Left cardiac atrium (tissue), 4 donors: ENCODE measurements around the gene SARS1. TPM values are rescaled to one million over a fixed set of nuclear protein-coding genes. Genes with fewer than 3 reads are reported as not detected.
"Not testable (repeated sequence)": the region's sequence is repeated elsewhere in the genome, so short reads cannot be mapped to it uniquely, and the experiment has no call there.

Experiments used
- ATAC-seq, 2 donors: fragments of 200-7000 bp; cut with Tn5 transposase; one replicate each; pipeline ENCODE4 v1.9.1; 2020; ENCODE audit warnings: mild to moderate bottlenecking in 2 of 2, moderate library complexity in 2 of 2
- DNase-seq: peaks from one replicate; pipeline ENCODE4 v3.0.0-alpha.2; 2020
- intact Hi-C, 2 donors: fragments of 100-400 bp; cut with DNase I; formaldehyde crosslinking; loops; one replicate each; pipeline versions ENCODE4 v1.14.1 to v1.15.1; 2022 to 2023
- long read RNA-seq: library from polyadenylated mRNA; unstranded; transcript quantifications from one replicate; pipeline ENCODE4 v2.0.0, GENCODE V29; 2021
- total RNA-seq, 2 donors: library from RNA; stranded (reverse); fragmentation: NEBNext Ultra II Directional; extraction: Animal tissue kit (Norgen Biotek cat#: 25700); gene quantifications; one replicate each; pipeline ENCODE4 v1.2.1, GENCODE V29; 2021
- donor health status: DM: no; HTN: yes; CAD: no.
- donor health status: DM: no; HTN: yes; CAD: no; lungs with severe emphysema.
- donor health status: DM: yes; HTN: yes; CAD: no.
- donor health status: Dilated cardiomyopathy.

Gene SARS1, protein sequence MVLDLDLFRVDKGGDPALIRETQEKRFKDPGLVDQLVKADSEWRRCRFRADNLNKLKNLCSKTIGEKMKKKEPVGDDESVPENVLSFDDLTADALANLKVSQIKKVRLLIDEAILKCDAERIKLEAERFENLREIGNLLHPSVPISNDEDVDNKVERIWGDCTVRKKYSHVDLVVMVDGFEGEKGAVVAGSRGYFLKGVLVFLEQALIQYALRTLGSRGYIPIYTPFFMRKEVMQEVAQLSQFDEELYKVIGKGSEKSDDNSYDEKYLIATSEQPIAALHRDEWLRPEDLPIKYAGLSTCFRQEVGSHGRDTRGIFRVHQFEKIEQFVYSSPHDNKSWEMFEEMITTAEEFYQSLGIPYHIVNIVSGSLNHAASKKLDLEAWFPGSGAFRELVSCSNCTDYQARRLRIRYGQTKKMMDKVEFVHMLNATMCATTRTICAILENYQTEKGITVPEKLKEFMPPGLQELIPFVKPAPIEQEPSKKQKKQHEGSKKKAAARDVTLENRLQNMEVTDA
- 100 to 1,000 TPM; 109 to 141 TPM for total RNA-seq
- long read RNA-seq, transcript SARS-206 (2 exons, 804 nt), result minor isoform, 5 of 324 reads
- long read RNA-seq, transcript SARS-202 (12 exons, 1,882 nt), result minor isoform, 15 of 324 reads
- long read RNA-seq, transcript SARS-201 (11 exons, 1,852 nt), result major isoform, 289 of 324 reads
- long read RNA-seq, partial matches to known transcripts, result 4 of 324 reads
- long read RNA-seq, other reads (novel, unspliced or antisense), result 11 of 324 reads

DNA sequence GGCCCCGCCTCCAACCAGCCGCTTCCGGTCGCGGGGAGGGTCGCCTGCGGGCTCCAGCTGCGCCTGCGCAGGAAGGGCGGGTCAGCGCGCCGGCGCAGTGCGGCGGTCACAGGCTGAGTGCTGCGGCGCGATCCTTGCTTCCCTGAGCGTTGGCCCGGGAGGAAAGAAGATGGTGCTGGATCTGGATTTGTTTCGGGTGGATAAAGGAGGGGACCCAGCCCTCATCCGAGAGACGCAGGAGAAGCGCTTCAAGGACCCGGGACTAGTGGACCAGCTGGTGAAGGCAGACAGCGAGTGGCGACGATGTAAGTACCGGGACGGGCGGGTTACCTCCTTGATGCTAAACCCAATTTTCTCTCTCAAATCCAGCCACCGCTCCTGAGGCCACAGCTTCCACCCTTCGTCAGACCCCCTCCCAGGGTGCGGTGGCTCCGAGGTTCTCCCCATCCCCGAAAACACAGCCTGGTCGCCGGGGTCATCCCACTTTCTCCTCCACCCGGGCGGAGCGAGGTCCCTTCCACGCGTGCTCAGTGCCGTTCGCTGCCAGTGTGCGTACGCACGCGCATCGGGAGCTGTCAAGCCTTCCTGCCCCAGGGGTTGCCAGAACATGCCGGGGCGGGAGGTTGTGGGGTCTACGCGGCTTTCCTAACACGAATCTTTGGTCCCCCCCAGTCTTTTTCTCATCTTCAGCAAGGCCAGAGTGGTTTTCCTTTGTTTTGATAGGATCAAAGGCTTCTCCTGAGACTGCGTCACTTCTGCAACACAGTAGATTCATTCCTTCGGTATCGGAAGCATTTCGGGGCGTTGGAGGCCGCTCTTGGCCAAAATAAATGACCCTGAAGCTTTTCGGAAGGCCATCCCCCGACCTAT lies at the start of gene SARS1:
Gene SARS1, plus strand, starts transcription at position 95 of the 870 bp plus-strand sequence. Its CDS starts 75 bp downstream, at position 170.
- ATAC-seq (peak; percentile 97), DNase-seq (peak; percentile 91)
- intact Hi-C loops, result loop anchor here in 1 of 2 donors (10.0 kb wide), 1 partner anchor 119 kb away; the partner anchor contains the start of gene TMEM167B

DNA sequence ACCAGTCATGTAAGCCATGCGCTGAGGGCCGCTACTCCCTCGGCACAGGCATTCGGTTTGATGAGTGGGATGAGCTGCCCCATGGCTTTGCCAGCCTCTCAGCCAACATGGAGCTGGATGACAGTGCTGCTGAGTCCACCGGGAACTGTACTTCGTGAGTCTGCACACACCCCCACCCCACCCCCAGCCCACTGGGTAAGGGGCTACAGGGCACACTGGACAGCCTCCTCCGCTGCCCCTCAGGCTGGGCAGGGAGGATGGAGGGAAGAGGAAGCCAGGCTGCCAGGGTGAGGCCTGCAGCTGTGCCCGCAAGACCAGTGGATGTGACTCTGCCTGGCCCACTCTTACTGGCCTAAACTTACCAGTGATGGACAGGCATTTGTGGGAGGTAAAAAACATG lies 49.2 kb upstream of the SARS1 start:
- intact Hi-C loops, result no loop called here
- DNase-seq (no peak), ATAC-seq (no peak)

DNA sequence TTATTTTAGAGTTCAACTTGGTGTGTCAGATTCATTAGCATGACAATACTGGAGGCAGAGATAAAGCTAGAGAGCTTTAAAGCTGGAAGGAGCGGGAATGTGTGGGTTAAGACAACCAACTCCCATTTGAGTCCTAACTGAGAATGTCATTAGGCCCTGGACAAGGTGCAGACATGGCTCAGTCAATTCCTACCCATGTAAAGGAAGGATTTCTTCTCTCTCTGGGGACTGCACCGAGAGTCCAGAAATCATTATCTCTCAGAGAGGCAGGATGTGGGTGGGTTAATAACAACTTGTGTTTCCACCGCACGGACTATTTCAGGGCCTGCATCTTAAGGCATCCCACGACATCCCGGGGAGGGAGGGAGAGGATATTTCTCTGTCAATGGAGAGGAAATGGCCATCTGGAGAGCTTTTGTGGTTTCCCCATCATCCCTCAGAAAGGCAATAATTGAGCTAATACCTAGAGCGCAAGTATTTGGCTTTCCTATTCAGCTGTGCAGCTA lies 46.7 kb upstream of the SARS1 start:
- ATAC-seq (no peak), DNase-seq (no peak)
- intact Hi-C loops, result no loop called here

DNA sequence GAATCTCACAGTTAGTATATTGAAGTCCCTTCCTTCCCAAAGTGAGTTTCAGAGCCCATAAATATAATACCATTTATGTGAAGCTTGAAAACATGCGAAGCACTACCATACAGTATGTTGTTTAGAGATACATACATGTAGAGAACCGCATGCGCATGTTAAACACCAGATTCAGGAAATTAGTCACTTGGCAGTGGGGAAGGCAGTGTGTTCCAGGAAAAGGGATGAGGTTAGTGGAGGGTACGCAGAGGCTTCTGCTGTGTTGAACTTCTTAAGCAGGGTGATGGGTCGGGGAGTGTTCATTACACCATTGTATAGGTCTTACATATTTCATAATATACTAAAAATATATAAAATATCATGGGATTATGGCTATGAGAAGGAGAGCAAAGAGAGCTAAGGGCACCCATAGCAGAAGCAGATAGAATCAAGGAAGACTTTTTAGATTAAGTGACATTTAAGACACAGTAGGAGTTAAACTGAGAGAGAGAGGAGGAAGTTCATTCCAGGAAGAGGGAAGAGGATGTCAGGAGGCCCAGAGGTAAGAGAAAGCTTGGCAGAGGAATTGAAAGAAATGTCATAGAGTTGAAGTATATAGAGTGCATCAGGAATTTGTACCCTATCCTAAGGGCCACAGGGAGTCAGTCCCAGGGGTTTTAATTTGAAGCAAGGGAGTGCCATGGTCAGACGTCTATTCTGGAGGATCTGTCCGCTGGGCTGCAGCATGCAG lies 43.5 kb upstream of the SARS1 start:
- DNase-seq (no peak), ATAC-seq (no peak)
- intact Hi-C loops, result no loop called here

DNA sequence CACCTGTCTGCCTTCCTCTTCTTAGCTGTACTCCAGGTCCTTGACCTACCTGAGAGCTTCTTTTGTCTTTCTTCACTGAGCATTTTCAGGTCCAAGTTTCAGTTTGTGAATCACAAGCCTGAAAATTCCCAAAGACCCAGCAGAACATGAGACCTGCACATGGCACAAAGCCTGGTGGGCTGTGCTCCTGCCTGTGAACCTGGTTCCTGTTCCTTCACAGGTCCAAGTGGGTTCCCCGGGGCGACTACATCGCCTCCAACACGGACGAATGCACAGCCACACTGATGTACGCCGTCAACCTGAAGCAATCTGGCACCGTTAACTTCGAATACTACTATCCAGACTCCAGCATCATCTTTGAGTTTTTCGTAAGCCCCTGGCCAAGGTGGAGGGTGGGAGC lies 42.1 kb upstream of the SARS1 start:
- intact Hi-C loops, result no loop called here
- DNase-seq, result no peak
- no peak for ATAC-seq

DNA sequence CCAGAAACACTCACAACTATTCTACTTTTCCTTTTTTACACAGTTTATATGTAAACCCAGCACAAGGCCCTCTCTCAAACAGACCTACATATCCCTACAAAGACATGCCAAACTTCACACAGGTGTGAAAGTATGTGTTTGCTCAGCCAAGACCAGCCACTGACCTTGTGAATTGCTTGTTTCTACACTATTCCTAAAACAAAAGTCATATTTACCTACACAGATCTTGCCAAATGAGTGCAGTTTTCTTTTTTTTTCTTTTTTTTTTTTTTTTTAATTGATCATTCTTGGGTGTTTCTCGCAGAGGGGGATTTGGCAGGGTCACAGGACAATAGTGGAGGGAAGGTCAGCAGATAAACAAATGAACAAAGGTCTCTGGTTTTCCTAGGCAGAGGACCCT lies 37.4 kb upstream of the SARS1 start:
- ATAC-seq, intact Hi-C loops, DNase-seq: not testable (repeated sequence)

DNA sequence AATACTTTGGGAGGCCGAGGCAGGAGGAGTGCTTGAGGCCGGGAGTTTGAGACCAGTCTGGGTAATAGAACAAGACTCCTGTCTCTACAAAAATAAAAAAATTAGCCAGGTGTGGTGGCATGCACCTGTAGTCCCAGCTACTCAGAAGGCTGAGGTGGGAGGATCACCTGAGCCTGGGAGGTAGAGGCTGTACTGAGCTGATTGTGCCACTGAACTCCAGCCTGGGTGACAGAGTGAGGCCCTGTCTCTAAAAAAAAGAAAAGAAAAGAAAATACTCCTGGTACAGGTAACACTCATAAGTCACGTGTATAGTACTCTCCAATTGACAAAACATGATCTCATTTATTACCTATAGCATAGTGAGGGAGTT lies 33.0 kb upstream of the SARS1 start:
- DNase-seq, ATAC-seq, intact Hi-C loops: not testable (repeated sequence)

DNA sequence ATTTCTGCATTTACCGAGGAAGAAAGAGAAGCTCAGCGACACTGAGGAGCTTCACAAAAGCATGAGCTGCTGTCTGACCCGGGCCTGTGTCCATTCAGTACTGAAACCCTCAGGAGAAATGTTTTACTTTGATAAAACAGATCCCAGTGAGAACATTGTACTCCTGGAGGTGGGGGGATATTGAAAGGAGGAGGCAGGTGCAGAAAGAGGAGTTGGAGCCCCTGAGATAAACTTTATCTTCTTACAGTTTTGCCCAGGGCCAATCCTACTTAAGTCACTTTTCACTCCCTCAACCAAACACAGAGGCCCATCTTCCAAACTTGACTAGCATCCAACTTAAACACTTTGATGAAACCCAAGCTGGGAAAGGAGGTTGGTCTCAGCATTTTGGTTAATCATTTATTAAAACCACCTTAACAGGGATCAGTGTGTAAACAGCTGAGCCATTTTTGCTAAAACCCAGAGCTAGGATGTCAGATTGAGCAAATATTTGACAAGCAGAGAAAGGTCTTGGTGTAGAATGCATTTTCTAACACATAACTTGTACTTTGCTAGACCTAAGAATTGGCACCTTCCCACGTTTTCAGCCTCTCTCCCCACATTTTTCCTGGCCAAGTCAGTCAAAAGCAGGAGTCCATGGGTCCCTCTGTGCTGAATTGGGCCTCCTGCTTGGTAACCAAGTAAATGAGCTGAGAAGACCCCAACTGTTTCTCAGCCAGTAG lies 32.5 kb upstream of the SARS1 start:
- DNase-seq (no peak), ATAC-seq (peak in 1 of 2 donors; percentile 37)
- intact Hi-C loops, result no loop called here

DNA sequence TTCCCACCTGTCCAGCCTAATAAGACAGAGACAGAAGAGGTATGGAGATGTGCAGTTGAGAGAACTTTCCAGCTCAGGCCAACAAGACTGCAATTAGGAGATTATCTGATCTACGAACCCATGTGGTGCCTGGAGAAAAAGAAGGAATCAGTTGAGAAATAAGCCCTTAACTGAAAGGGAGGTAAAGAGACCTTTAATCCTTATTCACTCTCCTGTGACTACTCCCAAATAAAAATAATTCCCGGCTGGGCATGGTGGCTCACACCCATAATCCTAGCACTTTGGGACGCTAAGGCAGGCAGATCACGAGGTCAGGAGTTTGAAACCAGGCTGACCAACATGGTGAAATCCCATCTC lies 31.9 kb upstream of the SARS1 start:
- intact Hi-C loops, result no loop called here
- ATAC-seq (no peak), DNase-seq (no peak)

DNA sequence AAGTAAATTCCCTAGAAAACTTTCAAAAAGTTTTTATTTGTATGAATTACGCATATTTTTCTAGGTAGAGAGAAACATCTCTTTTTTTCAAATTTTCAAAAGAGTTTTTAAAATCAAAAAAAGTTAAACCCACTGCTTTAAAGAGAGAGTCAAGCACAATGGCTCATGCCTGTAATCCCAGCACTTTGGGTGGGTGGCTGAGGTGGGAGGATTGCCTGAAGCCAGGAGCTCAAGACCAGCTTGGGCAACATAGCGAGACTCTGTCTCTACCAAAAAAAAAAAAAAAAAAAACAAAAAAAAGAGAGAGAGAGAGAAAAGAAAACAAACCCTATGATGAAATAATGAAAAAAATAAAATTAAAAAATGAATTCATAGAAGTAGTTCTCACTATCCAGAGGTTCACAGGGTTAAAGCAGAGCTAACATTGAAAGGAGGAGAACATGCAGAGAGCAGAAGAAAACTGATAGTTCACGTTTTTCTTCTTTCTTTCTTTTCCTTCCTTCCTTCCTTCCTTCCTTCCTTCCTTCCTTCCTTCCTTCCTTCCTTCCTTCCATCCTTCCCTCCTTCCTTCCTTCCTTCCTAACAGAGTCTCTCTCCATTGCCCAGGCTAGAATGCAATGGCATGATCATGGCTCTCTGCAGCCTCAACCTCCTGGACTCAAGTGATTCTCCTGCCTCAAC lies 30.5 kb upstream of the SARS1 start:
- ATAC-seq (no peak), DNase-seq (no peak)
- intact Hi-C loops, result no loop called here

DNA sequence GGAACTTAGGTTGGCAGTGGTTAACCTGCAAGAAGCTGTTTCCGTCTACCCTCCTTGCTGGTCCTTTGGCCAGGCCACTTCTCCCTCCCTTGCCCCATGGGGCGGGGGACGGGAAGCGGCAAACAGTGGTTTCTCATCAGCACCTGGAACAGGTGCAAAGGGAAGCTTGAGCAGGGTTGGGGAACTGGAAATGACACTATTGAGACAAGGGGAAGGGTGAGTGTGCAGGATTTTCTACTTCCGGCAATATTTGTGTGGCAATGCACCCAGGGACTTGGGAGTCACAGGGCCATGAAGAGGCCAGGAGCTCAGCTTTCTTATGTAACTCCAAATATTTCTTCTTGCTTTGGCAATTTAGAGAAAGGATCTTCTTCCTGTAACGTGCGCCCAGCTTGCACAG lies 29.0 kb upstream of the SARS1 start:
- intact Hi-C loops, result no loop called here
- ATAC-seq (peak in 1 of 2 donors; percentile 45), DNase-seq (no peak)

DNA sequence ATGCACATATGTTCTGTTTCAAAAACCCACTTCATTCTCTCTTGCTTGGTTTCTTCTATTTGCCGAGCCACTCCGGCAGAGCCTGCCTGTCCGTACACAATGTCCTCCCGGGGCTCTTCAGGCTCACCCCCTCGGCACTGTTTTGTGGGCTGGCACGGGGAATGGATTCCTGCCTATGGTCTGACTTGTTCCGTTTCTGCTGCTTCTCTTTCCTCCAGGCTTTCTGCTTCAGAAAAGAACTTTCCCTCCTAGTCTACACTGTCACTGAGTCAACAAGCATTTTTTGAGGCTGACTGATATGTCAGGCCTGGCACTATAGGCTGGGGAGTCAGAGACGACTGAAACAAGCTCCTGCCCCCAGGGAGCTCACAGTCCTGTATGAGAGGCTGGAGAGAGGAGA lies 28.4 kb upstream of the SARS1 start:
- intact Hi-C loops, result no loop called here

DNA sequence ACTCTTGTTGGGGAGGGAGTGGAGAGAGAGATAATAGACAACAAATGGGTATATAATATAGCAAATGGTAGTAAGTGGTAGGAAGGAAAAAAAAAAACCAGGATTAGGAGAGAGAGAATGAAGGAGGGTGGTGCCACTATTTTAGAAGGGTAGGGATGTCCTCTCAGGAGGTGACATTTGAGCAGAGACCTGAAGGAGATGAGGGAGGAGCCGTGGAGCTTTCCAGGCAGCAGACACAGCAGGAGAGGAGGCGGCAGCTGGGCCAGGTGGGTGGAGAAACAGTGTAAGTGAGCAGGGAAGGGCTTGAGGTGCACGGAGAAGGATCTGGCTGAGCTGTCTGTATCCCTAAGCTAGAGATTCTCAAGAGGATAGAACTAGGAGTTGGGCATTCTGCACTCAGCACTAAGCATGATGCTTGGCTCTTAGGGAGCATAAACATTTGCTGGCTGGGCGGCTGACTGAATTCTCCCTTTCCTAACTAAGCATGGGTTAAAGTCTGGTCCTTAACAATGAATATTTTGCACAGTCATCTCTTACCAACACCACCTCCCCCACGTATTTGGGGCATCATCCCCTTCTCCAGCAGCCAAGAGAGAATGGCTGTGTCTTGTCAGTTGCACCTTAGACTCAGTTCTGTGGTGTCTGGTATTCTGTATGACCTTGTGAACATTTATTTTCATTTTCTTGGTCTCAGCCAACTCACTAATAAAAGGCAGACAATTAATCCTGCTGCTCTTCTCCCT lies 27.6 kb upstream of the SARS1 start:
- intact Hi-C loops, result no loop called here
- peak; percentile 30 to 76 for ATAC-seq

More for the DNA sequence above, 28.4 kb upstream of the SARS1 start:
- ATAC-seq (no peak), DNase-seq (no peak)

DNA sequence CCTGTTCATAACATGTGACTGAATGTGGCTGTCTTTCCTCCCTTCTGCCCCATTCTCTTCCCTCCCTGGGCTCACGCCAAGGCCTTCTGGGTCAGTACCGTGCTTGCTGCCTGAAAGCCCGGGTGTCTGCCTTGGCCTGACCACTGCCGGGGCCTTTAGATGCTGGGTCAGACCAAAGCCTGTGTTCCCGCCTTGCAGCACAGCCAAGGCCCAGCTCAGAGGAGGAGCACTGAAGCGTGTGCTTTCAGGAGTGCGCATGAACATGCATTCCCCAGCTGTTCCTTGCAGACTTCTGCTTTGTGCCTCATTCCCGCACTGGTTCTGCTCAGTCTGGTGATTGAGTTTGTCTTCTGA lies 27.0 kb upstream of the SARS1 start:
- peak; percentile 76 for ATAC-seq
- intact Hi-C loops, result no loop called here

More for the DNA sequence above, 27.6 kb upstream of the SARS1 start:
- no peak for DNase-seq

DNA sequence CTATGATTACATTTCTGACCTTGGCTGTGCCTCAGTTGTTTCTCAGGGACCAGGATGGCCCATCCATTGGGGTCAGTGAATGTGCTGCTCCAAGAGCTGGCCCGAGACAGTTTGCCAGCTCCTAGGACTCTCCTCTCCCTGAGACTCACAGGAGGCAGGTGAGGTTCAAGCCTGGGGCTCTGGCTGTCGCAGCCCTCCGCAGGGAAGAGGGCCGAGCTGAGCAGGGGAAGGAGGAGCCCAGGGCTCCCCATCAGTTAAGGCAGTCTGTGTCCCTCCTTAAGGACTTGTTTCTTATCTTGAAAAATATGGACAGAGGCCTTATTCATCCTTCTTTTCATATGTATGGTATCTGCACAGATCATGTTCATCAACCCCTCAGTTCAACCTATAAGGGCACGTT lies 26.6 kb upstream of the SARS1 start:
- ATAC-seq (no peak), DNase-seq (no peak)
- intact Hi-C loops, result no loop called here

More for the DNA sequence above, 27.0 kb upstream of the SARS1 start:
- DNase-seq, result no peak

DNA sequence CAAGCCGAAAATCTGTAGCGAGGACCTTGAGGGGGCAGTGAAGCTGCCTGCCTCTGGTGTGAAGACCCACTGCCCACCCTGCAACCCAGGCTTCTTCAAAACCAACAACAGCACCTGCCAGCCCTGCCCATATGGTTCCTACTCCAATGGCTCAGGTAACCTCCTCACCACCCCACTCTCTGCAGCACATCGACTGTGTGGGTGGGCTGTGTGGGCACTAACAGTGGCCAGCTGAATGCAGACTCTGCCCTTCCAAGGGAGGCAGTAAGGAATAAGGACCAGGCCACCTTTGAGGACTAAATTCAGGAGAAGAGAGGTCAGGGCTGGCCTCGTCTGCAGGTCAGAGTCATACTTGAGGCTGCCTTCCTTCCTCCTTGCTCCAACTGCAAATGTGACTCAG lies 25.5 kb upstream of the SARS1 start:
- DNase-seq (no peak), ATAC-seq (no peak)
- intact Hi-C loops, result no loop called here

DNA sequence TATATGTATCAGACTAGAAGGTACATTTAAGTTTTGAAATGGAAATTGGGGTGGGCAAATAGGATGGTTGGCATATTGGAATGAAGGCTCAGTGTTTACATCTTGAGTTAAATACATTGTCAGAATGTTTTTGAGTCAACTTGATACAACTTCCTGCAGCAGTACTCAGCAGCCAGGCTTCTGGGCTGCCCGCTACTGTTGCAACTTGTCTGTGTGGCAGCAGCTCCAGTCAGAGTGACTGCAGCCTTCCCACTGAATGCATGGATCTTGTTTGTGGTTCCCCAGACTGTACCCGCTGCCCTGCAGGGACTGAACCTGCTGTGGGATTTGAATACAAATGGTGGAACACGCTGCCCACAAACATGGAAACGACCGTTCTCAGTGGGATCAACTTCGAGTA lies 24.9 kb upstream of the SARS1 start:
- ATAC-seq (no peak), DNase-seq (no peak)
- intact Hi-C loops, result no loop called here
